Measurements from ENCODE around the gene CTNNBL1.

The CTNNBL1 gene

DNA sequence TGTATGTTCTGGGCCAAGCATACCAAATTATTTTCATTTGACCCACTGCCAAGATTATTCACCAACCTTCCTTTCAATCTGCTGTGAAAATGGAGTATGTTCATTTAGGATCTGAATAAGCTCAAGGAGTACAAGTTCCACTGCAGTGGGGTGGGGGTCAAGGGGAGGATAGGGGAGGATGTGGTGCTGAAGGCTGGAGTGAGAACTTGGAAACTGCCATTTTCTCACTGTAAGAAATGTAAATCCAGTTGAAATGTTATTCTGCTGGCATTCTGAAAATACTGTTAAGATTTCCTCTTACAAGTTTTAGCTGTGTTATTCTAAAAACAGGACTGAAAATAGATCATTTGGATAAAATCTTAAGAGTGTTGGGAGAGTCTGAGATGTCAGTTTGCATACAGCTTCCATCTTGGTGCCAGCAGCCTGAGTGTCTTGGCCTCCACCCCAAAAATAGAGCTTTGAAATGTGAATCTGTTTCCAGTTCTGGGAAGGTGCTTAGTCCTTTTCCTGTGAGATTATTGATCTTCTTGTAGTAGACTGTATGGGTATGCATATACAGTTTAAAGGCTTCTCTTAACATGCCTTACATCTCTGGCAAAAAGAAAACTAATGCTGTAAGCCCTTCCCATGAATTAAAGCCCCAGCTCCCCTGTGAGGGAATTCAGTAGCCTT, 84.3 kb downstream of the CTNNBL1 start:
- DNase-seq = no peak

- DNase-seq = no peak
These were observed 87.8 kb downstream of the CTNNBL1 start for GRCh38 chr20:37781626-37782025.

DNA sequence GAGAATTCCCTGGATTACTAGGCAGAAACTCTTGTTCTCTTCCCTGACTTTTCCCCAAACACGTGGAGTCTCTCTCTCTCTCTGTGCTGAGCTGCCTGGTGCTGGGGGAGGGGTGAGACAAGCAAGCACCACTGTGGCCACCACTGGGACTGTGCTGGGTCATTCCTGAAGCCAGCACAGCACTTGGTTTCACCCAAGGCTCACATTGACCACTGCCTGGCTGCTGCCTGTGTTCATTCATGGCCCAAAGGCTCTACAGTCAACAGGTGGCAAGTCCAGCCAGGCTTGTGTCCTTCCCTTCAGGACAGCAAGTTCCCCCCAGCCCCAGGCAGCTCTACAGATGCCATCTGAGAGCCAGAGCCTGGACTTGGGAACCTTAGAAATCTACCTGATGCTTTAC, 92.2 kb downstream of the CTNNBL1 start:
- no peak for DNase-seq

- no peak for DNase-seq
These were observed 95.6 kb downstream of the CTNNBL1 start for GRCh38 chr20:37789408-37789807.

- DNase-seq = no peak
These were observed 97.1 kb downstream of the CTNNBL1 start for GRCh38 chr20:37790900-37791299.

GRCh38 chr20:37796121-37796520, 102.3 kb downstream of the CTNNBL1 start:
- no peak for DNase-seq

GRCh38 chr20:37796733-37797132, 102.9 kb downstream of the CTNNBL1 start:
- DNase-seq = no peak

DNA sequence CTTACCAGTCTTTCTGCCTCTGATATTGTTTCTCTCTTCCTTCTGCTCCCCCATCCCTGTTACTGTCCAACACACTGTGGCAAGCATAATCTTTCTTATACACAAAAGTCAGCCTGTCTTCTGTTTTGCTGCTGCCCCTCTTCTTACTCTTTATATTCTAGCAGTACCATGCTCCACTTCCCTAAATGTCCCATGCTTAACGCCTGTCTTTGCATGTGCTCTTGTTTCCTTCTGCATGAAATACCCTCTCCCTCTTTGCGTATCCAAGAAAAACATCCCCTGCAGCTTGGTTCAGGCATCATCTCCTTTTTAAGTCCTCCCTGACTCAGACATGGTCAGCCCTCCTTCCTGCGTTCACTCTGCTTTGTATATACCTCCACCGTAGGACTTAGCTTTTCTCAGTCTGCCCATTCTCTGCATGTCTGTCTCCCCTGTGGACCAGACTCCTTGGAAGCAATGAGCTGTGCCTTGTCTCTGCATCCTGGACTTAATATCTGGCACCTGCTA, 103.9 kb downstream of the CTNNBL1 start:
- DNase-seq = no peak

GRCh38 chr20:37798312-37798711, 104.5 kb downstream of the CTNNBL1 start:
- no peak for DNase-seq

- no peak for DNase-seq
These were observed 106.8 kb downstream of the CTNNBL1 start for GRCh38 chr20:37800618-37801017.

GRCh38 chr20:37801921-37802320, 108.1 kb downstream of the CTNNBL1 start:
- DNase-seq = no peak

DNA sequence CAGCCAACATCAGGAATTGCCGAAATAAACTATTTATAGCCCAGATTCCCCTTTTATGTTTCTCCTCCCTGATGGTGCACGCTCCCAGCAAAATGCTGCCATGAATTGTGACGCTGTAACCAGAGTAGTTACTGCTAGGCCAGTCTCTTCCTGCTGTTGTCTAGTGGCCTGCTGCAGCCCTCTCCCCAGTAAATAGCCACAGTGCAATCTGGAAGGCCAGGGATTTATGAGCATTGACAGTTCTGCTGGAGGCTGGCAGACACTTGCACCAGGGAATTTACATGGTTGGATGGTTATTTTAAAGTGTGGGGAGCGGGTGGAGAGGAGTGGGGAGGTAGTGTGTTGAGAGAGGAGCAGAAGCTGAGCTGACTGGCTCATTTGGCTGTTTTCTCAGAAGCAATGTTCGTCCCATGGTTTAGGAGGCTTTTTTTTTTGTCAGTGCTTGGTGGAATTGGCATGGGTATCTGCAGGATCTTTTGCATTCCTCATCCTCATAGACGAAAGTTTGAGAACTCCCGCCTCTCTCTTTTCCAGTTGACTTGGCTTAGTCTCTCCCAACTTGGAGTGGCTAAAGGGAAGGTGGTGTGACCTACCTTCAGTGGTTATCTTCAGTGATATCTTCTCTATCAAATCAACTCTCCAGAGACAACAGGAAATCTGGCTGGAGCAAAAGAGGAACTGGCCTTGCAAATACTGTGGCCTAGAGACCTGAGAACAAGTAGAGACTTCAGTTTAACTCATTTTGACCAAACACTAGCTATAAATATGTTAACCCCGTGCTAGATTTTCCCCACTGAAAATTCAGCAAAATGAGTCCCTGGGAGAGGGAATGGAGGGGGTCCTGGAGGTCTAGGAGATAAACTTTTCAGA, 109.8 kb downstream of the CTNNBL1 start:
- DNase-seq = no peak

DNA sequence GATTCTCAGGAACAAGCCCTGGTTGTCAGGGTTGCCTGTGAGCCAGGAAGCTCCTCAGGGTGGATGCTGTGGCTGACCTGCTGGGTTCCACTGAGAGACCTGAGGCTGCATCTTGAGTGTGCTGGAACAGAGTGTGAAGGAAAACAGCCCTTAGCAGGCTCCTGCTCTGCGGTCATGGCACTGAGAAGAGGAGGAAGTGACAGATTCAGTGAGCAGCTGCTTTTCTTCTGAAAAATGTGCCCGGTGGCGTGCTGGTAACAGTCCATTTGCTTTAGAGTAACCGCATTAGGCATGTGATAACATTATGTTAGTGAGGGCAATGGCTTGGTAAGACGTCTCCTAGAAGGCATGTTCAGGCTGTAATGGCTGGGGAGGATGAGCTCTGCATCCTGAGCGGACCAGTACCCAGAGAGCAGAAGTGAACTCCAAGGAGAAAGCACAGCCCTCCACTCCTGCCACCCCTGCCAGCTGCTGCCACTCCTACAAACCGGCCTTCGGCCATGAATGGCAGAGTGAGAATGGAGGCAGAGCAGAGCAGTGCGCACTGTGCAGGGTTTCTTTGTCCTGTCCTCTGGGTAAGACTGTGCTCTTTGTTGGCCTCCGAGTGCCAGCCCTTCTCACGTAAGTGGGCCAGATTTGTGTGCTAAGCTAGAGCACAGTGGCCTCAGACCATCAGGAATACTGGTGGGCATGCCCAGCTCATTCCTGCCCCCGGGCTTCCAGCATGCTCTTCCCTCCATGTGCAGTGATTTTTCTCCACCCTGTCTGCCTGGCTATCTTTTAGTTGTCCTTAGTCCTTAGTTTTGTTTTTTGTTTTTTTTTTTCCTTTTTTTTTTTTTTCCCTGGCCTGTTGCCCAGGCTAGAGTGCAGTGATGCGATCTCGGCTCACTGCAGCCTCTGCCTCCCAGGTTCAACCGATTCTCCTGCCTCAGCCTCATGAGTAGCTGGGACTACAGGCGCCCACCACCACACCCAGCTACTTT, 111.0 kb downstream of the CTNNBL1 start:
- DNase-seq = no peak

- no peak for DNase-seq
These were observed 113.8 kb downstream of the CTNNBL1 start for GRCh38 chr20:37807471-37808232.

- DNase-seq = no peak
These were observed 114.6 kb downstream of the CTNNBL1 start for GRCh38 chr20:37808233-37809070.

DNA sequence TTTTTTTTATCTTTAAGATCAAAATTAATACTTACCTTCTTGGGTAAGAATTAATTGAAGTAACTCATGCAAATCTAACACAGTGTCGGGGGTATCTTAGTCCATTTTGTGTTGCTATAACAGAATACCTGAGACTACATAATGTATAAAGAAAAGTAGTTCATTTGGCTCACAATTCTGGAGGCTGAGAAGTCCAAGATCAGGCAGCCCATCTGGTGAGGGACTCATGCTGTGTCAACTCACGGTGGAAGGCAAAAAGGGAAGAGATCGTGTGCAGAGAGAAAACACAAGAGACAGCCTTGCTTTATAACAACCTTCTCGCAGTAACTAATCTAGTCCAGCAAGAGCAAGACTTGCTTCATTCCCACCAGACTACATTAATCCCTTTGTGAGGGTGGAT, 116.2 kb downstream of the CTNNBL1 start:
- no peak for DNase-seq

DNA sequence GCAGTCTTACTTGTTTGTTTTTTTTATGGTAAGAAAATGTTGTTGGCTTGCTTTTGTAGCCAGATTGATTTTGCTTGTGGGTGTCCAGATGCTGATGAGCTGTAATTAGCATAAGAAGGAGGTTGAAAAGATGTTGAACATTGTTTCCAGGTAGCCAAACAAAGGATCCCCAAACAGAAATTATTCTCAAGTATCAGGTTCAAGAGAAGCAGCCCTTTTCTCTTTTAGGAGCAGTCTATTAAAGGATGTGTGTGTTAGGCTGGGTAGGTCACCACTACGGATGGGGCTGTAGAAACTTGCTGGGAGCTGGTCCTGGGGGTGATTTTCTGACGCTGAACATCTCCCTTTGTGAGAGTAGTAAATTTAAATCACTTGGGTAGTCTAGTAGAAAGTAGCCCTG, 122.2 kb downstream of the CTNNBL1 start:
- DNase-seq = no peak

GRCh38 chr20:37816726-37817125, 122.9 kb downstream of the CTNNBL1 start:
- no peak for DNase-seq

GRCh38 chr20:37821696-37822095, 127.9 kb downstream of the CTNNBL1 start:
- no peak for DNase-seq

- no peak for DNase-seq
These were observed 128.3 kb downstream of the CTNNBL1 start for GRCh38 chr20:37822141-37822601.

Data from activated effector memory CD4-positive, alpha-beta T cell treated with Interleukin-2 at 50 U/mL for 16 hours (primary cell).